ENCODE measurements around the gene IL9.
"Not testable (repeated sequence)": the region's sequence is repeated elsewhere in the genome, so short reads cannot be mapped to it uniquely, and the experiment has no call there.

The IL9 gene

DNA sequence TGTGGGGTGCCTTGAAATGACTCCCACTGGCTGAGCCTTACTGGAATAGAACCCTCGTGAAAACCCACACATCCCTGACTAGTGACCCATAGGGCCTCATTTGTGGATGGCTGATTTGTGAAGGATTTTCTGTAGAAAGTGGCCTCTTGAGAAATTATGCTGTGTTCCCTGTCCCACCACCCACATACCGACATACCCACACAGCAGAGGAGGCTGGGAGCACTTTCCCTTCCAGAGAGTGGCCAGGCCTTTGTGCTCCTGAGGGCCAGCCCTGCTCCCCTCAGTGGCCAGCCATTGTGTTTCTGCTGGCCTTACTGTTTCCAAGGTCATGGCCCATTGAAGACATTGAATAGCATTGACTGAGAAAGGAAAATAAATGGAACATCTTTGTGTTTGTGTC, 29.6 kb downstream of the IL9 start:
- no peak for DNase-seq

DNA sequence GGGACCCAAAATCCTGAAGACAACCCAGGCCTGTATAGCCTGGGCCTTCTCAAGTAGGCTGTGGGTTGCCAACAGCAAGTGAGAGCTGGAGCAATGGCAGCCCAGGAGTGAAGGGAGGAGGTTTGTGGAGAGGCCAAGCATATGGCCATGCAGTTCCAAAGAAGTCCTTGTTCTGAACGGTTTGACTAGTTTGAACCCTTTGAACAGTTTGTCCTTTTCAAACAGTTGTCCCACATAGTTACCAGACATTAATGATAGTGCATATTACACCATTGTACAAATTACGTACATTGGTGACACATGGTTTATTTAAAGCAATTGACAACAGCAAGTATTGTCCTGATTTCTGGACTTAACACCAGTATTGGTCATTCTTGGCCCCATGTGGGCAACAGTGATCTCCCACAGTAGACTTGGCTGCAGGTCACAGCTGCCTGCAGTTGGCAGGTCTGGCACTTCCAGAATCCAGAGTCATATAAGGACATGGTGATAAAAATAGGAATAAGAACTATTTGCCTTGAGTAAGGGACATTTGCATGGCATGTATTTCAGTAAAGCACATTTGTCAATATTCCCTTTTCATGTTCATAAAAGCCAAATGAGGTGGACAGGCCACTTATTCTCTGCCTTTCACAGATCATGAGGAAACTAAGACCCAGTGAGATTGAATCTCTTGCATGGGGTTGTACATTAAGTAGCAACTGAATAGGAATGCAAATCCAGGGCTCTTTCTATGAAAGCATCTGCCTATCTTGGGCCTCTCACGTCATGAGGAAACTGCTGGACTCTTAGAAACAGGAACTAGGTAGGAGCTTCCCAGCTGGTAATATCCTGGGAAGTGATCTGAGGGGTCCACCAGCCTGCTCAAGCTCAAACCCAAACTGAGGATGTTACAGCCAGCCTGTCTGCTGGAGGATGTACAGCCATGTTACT, 30.9 kb downstream of the IL9 start:
- no peak for DNase-seq

DNA sequence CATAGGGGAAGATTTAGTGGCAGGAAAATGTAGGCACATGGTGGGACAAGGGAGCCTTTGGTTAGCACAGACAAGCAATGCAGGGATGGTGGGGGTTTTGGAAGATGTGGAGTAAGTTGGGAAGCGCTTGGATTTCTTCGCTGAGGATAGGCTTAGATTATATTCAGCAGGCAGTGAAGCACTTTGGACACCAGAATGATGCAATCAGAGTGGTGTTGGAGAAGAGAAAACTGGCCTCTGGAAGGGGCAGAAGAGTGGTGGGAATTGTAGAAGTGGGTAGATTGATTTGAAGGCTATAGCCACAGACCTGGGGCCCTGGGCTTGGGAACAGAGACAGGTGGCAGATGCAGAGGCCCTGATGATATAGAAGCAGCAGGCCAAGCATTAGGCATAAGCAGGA, 32.9 kb downstream of the IL9 start:
- no peak for DNase-seq

DNA sequence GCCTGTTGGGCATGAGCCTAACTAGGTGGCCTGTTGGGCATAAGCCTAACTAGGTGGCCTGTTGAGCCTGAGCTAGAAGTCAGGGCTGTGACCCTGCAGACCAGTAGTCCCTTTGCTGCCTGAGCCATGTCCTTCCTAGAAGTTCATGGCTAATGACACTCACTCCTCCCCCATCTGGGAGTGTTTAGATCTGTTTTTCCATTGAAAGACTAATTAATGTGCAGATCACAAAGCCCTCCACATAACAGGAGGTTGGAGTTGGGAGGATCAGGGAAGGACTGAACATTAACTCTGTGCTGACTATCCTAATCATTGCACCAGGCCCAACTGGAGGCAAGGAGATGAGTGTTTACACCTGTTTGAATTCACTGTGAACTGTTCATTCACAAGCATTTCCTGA, 33.6 kb downstream of the IL9 start:
- no peak for DNase-seq

DNA sequence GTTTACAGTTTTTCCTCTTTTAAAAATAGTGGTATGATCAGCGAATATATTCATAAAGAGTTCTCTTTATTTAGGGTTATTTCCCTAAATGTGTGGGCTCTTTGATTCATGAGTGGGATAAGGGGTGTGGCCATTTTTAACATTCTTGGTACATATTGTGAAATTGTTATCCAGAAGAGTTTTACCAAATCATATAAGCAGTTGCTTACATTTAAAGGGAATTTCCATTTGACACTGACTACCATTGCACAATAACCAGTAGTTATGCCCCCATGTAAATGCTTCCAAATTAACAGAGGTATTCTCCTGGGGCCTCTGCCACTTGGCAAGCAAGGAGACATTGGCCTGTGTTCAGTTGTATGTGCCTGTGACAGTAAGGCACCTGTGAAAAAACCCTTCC, 34.0 kb downstream of the IL9 start:
- DNase-seq: no peak

DNA sequence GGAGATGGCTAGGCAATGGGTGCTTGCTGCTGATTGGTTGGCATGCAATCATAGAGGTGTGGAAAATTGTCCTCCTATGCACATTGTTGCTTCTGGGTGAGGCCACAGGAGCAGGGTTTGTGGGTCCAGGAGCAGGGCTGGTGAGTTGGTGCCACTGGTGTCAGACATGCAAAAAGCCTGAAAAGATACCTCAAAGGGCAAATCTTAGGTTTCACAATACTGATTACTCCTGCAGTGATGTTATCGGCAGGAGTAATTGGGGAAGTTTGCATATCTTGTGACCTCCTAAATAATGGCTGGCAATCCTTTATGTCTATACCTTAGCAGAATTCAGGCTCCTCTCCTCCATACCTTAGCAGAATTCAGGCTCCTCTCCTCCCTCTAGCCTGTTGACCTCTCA, 36.0 kb downstream of the IL9 start:
- DNase-seq: no peak

DNA sequence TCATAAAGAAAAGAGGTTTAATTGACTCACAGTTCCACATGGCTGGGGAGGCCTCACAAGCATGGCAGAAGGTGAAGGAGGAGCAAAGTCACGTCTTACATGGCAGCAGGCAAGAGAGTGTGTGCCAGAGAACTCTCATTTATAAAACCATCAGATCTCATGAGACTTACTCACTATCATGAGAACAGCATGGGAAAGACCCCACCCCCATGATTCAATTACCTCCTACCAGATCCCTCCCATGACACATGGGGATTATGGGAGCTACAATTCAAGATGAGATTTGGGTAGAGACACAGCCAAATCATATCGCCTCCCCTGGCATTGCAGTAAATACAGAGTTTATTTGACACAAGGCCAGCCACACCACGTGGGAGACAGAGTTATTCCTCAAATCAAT, 36.5 kb downstream of the IL9 start:
- not testable (repeated sequence) for DNase-seq

DNA sequence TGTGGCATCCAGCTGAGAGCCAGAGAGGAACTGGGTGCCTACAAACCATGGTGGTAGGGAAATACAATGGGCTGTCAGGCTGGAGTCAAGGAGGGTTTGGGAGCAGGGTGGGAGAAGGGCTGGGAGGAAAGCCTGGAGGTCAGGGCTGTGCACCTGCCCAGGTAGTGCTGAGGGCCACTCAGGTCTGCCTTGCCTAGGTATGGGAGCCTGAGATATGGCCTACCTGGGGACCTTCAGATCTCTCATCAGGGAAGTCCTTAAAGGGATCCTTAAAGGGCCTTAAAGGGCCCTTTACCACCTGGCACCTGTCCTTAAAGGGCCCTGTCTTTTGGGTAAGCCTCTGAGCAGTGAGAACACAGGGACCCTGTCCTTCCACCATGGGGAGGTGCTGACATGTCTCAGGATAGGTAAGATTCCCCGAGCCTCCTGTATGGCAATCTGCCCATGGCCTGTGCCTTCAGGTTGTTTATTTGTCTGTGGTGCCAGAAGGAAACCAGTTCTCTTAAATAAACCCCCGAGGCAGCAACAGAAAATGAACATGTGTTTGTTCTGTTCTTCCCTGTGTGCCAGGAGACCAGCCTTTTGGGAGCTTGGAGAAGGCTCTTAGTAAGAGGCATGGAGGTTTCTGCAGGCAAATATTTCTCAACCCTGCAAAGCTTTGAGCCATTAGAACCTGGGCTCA, 37.9 kb downstream of the IL9 start:
- DNase-seq: peak; percentile 33

DNA sequence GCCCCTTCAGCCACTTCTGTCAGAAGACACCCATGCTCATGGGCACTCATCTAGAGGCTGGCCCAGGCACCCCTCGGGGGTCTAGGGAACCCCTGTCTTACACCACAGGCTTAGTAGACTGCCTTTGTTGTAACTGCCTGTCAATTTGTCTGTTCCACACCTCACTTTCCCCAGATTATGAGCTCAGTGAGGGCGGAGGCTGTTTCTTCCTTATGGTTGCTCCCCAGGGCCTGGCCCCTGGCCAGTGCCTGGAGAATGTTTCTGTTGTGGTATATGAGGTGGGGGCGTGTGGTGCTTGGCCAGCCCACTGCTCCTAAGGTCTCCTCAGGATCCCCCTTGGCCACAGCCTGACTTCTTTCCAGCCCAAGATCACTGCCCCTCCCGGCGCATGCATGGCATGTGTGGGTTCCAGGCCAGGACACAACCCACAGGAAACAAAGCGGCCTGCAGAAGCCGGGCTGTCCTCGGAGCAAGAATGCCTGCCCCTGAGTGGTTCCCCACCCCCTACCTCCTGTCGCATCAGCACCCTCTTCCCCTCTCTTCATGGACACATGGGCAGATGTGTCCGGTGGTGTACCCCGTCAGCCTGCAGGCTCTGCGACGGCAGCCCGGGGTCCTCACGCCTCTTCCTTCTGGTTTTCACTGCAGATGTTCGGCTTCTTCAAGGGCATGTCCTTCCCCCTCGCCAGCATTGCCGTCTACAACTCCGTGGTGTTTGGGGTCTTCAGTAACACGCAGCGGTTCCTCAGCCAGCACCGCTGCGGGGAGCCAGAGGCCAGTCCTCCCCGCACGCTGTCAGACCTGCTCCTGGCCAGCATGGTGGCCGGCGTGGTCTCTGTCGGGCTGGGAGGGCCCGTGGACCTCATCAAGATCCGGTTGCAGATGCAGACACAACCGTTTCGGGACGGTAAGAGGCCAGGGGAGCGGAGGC, 43.5 kb downstream of the IL9 start:
- DNase-seq: no peak

DNA sequence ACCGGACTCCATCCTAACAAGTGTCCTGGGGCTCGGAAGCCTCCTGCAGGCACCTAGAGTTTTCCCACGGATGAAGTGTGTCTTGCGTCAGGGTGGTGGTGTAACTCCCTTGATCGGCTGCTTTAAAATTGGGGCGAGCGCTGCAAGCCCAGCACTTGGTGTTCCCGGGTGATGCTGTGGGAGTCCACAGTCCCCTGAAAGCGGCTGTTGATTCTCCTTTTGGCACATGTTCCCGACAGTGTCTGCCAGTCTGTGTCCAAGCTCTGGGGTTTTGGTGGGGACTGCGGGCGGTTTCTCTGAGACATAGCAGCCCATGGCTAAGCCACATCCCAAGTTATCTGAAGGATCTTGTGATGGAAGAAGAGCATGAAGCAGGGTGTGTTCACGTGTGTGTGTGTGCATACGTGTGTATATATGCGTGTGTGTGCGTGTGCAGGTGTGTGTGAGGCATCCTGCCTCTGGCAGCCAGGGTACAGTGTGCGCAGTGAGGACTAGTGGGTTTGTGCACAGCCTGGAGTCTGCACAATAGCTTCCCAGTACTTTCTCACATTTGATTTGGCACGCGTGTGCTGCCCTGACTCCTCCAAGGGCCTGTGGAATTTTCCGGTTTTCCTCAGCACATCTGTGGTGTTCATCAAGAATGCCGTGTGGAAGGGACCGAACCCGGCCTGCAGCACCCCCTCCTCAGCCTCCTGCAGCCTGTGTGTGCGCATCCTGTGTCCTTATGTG, 44.3 kb downstream of the IL9 start:
- DNase-seq: no peak

DNA sequence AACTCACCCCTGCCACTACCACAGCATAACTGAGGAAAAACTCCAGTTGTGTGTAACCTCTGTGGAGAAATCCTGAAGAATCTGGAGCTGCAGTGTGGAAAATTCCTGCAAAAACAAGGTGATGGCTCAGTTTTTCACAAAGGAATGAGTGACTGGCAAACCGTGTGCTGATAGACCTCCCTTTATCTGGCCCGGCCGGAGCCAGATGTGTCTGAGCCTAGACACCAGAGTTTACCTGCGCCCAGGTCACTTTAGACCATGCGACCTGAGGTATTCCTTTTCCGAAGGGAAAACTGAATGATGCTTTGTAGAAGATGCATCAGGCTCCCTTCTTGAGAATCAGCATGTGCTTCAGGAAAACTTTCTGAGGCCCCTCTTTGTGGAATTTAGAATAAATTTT, 45.0 kb downstream of the IL9 start:
- no peak for DNase-seq

DNA sequence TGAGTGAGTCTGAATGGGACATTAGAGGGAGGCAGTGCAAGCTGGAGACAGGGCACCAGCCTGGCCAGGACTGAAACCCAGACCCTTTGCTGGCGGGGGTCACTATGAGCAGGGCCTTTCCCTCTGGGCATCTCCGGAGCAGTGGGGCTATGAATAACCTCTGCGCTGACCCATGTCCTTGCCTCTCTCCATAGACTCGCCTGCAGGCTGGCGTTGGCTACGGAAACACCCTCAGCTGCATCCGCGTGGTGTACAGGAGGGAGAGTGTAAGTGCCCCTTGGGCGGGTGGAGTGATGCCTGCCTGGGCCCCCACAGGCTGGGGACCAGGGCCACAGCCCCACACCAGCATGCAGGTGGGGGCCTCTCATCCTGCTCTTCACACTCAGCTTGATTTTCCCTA, 45.4 kb downstream of the IL9 start:
- no peak for DNase-seq

DNA sequence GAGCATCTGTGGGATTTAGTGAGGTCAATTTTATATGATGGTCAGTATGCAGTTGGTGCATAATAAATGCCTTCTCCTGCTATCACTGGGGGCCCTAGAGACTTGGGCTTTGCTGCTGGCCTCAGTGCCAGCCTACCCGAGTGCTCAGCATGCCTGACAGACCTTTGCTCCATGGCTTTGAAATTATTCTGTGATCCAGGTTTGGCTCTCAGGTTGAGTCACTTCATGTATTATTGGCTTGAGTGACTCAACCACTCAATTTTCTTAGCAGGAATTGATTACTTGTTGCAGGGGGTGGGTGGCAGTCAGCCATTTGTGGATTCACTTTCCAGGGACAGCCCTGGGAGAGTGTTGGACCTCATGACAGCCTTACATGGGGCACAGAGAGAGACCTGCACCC, 47.7 kb downstream of the IL9 start:
- DNase-seq: no peak

DNA sequence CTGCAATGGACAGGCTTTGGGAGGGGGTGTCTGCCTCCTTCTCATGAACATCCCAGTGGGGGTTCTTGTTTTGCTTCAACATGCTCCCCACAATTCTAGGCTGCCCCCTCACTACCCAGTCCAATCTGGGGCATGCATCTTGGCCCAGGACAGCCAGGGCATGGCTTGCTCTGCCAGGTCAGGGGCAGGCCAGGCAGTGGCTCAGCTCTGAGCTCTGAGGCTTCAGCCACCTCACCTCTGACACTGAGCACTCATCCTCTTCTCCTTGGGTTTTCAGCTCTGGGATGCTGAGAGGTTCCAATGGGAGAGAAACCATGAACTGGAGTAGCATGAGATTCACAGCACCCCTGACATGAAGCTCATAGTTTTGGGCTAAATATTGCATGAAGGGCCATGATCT, 49.3 kb downstream of the IL9 start:
- DNase-seq: no peak

DNA sequence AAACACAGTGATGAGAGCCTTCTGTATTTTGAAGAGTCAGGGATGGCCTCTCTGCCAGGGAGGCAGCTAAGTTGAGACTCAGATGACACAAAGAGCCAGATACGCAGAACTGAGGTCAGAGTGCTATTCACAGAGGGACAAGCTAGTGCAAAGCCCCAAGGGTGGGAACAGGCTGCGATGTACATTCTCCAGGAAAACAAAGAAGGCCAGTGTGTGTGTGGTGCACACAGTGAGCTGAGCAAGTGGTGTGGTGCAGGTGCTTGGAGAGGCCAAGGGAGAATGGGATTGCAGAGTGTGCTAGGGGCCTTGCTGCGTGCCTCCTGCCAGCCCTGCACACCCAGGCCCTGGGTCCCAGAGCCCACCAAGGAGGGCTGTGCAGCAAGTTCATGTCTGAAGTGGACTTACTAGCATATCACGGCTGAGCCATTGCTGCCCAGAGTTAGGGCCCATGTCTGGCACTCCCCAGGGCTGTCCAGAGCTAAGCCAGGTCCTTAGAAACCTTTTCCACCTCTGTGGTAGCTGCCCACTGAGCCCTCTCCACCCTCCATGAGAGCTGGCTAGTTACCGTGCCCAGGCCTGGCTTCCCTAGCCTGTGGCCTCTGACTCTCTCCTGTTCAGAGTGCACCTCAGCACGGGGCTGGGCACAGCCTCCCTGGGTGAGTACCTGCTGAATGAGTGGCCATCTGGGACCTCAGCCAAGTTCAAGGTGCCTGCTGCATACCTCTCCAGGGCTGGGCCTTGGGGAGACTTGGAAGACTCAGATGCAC, 51.9 kb downstream of the IL9 start:
- no peak for DNase-seq

DNA sequence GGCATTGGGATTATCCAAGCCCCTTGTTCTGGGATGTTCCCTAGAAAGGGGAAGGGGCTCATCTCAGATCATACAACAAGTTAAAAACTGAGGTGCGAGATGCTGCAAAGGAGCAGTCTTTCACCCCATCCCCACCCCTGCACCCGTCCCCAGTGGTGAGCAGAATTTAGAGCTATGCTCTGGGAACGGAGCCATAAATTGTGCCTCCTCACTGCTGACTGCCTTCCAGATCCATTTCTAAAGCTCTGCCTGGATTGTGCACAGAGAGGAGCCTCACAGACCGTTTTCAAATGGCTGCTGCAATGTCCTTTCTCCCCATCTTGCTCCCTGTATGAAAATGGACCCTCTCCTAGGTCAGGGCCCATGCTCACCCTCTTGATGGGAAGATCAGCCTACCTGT, 52.9 kb downstream of the IL9 start:
- DNase-seq: no peak

Data from NCI-H2029 (cell line).